Spinal cord (tissue), 10 donors: Measurements from ENCODE around the gene POC1A. TPM values are rescaled to one million over a fixed set of nuclear protein-coding genes. Genes with fewer than 3 reads are reported as not detected.

Experiments used
- DNase-seq, 6 donors: peaks; one replicate each; pipeline versions ENCODE4 v3.0.0 to v3.0.0-alpha.2; 2013 to 2015; ENCODE audit warnings: low spot score in 6 of 6, low read depth in 4 of 6
- H3K27ac ChIP-seq: one replicate; pipeline ENCODE4 v1.5.1; 2013; ENCODE audit warnings: low read depth, low read length, control low read depth
- H3K27me3 ChIP-seq: one replicate; pipeline ENCODE4 v1.6.1; 2013; ENCODE audit warnings: low read length; ENCODE audit not compliant: control insufficient read depth, insufficient read depth
- H3K36me3 ChIP-seq: one replicate; pipeline ENCODE4 v1.6.1; 2013; ENCODE audit warnings: low read length; ENCODE audit not compliant: control insufficient read depth, insufficient read depth
- H3K4me1 ChIP-seq: one replicate; pipeline ENCODE4 v1.6.1; 2013; ENCODE audit warnings: low read length; ENCODE audit not compliant: control insufficient read depth, insufficient read depth
- H3K4me3 ChIP-seq: one replicate; pipeline ENCODE4 v1.5.1; 2013; ENCODE audit warnings: low read depth, low read length, control low read depth
- H3K9me3 ChIP-seq: one replicate; pipeline ENCODE4 v1.6.1; 2013; ENCODE audit warnings: low read length; ENCODE audit not compliant: control insufficient read depth, insufficient read depth
- WGBS: methylation state at CpG from one replicate; pipeline ENCODE4 v1.1.5; 2013; ENCODE audit warnings: missing lambda C conversion rate; ENCODE audit not compliant: insufficient coverage; 5-methylcytosine and 5-hydroxymethylcytosine counted together
- polyA plus RNA-seq, 2 donors: library from polyadenylated mRNA; unstranded; fragments of 120-200 nt; gene quantifications; one replicate each; pipeline ENCODE4 v1.2.1, GENCODE V29; 2013; ENCODE audit not compliant: insufficient read length in 2 of 2
- total RNA-seq, 2 donors: library from RNA; depleted of rRNA in 1 of 2; stranded (reverse); fragments of 120-200 nt in 1 of 2; fragments of >200 nt in 1 of 2; gene quantifications; one replicate each; pipeline versions ENCODE4 v1.2.3 to v1.2.4, GENCODE V29; 2013 to 2014
- donor health status: healthy.

The POC1A gene
- total and polyA plus RNA-seq, 4 donors, result 3.9 to 8.5 (median 6.2) TPM

DNA sequence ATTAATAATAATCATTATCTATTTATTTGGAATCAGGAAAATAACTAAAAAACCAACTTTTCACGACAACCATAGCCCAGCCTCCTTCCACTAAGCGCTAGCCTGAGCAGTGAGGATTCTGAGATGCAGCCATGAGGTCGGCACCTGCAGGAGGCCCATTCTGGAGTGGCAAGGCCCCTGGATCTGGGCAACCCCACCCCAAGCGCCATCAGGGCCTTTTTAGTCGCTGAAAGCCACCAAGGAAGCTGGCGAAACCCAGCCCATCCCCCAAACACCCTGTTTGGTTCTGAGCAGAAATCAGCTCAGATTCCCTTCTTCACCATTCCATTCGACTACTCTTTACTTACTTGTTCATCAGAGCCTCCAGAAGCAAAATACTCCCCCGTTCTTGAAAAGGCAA, 29.5 kb downstream of the POC1A start:
- no peak overlapping the region for H3K4me3 ChIP-seq
- no peak for DNase-seq
- no peaks in the 10 kb centered on the region for H3K27me3 ChIP-seq
- 88% methylated on average over 8 of the region's 8 CpGs for WGBS
- no peaks in the 10 kb centered on the region for H3K9me3 ChIP-seq
- H3K27ac ChIP-seq, result no peak overlapping the region
- peaks cover 31% of the 10 kb centered on the region for H3K4me1 ChIP-seq
- H3K36me3 ChIP-seq, result peaks cover 22% of the 10 kb centered on the region

DNA sequence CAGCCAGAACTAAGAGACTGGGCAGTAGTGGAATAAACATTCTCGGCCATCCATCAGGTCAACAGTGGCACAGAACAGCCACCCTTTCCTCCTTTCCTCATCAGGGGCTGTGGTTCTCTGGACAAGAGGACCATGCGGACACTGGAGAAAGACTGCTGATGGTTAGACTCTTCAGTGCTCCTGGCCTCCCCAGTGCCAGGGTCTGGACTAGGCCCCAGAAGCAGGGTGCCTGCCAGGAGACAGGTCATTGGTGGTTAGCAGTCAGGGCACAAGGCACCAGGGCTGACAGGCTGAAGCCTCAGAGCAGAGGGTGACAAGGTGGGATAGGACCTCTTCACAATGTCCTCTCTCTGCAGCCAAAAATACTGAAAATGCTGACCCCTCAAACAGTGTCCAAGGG, 30.1 kb downstream of the POC1A start:
- Histone ChIP-seq H3K27me3 (no peaks in the 10 kb centered on the region), H3K9me3 (no peaks in the 10 kb centered on the region), H3K36me3 (peaks cover 21% of the 10 kb centered on the region), H3K4me3 (no peak overlapping the region), H3K4me1 (peaks cover 31% of the 10 kb centered on the region), H3K27ac (no peak overlapping the region)
- WGBS, result 100% methylated on average over 2 of the region's 2 CpGs
- DNase-seq, result no peak

DNA sequence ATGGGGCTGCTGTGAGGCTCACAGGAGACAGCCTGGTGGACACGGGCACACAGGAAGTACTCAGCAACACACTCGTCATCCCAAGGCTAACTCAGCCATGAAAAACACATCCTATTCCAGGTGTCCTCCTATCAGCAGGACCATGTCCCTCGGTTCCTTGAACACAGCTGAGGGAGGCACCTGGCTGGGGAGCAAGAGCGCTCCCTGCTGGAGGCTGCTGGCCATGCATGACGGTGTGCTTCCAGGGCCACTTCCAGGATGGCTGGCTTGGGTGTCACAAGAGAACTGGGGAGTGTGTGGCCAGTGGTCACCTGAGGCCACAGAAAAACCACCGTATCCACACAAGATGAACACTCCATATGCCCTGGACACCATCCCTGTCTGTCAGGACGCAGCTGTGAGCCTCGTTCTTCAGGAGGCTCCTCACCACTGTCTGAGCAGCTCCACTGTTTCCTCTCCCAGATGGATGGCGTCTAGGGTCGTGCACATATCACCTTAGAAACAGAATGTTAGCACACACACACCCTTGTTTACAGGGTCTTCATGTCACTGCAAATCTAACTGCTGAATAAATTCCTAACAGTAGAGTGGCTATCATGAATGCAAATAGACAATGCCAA, 31.0 kb downstream of the POC1A start:
- H3K27ac ChIP-seq, result no peak overlapping the region
- WGBS, result 32% methylated on average over 8 of the region's 10 CpGs
- peak in 4 of 6 donors; percentile 32 to 72 (median 54) for DNase-seq

DNA sequence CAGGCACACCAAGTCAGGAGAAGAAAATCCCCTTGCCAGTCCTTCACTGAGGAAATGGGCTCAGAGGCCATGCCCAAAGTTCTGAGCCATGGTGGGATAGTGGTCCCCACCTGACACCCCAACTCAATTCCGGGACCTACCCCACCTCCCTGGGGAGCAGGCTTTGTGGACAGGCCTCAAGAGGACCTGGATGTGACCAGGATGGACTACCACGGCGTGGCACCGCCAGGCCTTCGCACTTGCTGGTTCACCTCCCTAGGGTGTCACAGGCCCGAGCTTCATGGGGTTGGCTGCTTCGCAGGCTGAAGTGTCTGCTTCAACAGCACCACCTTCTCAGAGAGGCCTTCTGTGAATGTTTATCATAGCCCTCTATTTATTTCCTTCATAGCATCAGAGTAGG, 31.7 kb downstream of the POC1A start:
- Histone ChIP-seq H3K4me3 (no peak overlapping the region), H3K27ac (no peak overlapping the region), H3K4me1 (peaks cover 34% of the 10 kb centered on the region), H3K27me3 (no peaks in the 10 kb centered on the region), H3K9me3 (no peaks in the 10 kb centered on the region), H3K36me3 (peaks cover 21% of the 10 kb centered on the region)
- DNase-seq, result no peak
- 100% methylated on average over 3 of the region's 7 CpGs for WGBS

More for the DNA sequence above, 31.0 kb downstream of the POC1A start:
- Histone ChIP-seq H3K27me3 (no peaks in the 10 kb centered on the region), H3K4me3 (no peak overlapping the region), H3K4me1 (peaks cover 31% of the 10 kb centered on the region), H3K9me3 (no peaks in the 10 kb centered on the region), H3K36me3 (peaks cover 21% of the 10 kb centered on the region)

DNA sequence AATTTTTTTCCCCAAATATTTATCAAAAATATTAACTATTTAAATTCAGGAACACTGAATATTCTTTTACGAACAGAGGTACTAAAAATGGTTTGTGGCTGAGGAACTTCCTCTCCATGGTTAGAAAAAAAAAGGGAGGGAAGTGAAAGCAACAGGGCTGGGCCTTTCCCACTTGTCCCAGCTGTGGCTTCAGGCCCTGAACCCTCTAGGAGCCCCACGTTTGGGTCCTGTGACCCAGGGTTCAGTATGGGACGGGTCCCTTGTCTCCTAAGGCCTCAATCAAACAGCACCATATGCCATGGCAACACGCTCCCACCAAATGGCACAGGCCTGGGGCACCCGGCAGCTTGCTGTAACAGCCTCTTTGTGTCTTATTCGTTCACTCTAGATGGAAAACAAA, 32.4 kb downstream of the POC1A start:
- Histone ChIP-seq H3K4me1 (peaks cover 34% of the 10 kb centered on the region), H3K9me3 (no peaks in the 10 kb centered on the region), H3K4me3 (no peak overlapping the region), H3K27ac (no peak overlapping the region), H3K36me3 (peaks cover 21% of the 10 kb centered on the region), H3K27me3 (no peaks in the 10 kb centered on the region)
- 87% methylated on average over 4 of the region's 6 CpGs for WGBS
- DNase-seq, result no peak

DNA sequence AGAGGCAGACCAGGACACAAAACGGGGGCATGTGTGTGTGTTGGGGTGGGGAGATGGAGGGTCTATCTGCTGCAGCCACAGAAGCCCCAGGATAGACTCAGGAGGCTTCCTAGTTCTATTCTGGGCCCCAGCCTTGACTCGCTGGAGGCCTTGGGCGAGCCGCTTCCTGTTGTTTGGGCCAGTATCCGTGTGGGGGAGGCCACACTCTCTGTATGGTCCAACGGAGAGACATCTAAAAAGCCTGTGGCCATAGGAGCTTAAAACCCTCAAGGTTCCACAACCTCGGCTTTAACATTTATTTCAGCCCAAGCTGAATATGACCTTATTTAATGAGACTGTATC, 32.8 kb downstream of the POC1A start:
- Histone ChIP-seq H3K27ac (no peak overlapping the region), H3K36me3 (peaks cover 21% of the 10 kb centered on the region), H3K4me1 (peaks cover 34% of the 10 kb centered on the region), H3K27me3 (no peaks in the 10 kb centered on the region), H3K9me3 (no peaks in the 10 kb centered on the region), H3K4me3 (no peak overlapping the region)
- no peak for DNase-seq
- WGBS, result 72% methylated on average over 6 of the region's 7 CpGs

DNA sequence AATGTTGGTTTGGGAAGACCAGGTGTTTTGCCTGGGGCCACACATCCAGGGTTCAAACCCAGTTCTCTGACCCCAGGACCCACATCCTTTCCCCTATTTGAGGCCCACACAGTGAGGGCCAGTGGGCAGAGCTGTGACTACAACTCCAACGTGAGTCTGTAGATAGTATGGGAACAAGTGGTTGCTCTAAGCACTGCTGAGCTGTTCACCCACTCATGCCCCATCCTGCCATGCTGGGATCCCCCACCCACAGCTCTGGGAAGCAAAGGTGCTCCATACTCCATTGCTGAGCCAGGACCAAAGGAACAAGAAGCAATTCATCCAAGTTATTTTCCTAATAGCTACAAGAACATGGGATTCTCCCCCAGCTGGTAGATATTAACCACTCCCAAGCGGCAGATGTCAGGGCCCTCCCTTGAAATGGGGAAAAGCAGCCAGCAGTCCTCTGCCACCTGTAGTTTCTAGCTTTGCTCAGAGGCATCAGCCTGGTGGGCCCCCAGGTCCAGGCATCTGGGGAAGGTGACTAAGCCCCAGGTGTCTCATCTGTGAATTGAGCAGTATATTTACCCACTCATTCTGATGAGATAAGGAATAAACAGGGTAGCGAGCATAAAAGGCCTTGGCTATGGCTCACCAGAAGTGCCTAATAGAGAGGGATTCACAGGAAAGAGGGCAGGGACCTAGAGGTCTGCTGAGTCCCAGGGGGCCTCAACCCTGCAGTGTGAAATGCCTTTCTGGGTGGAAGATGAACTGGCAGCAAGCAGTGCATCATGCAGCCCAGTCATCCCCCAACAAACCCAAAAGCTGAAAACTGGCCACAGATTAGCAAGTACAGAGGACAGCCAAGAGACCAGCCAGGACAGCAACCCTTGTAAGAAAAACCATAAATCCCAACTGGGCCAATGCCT, 33.4 kb downstream of the POC1A start:
- DNase-seq, result no peak
- H3K4me3 ChIP-seq, result no peak overlapping the region
- 100% methylated on average over 2 of the region's 3 CpGs for WGBS
- H3K27me3 ChIP-seq, result no peaks in the 10 kb centered on the region
- H3K4me1 ChIP-seq, result peaks cover 34% of the 10 kb centered on the region
- H3K36me3 ChIP-seq, result peaks cover 21% of the 10 kb centered on the region
- H3K27ac ChIP-seq, result no peak overlapping the region
- no peaks in the 10 kb centered on the region for H3K9me3 ChIP-seq

DNA sequence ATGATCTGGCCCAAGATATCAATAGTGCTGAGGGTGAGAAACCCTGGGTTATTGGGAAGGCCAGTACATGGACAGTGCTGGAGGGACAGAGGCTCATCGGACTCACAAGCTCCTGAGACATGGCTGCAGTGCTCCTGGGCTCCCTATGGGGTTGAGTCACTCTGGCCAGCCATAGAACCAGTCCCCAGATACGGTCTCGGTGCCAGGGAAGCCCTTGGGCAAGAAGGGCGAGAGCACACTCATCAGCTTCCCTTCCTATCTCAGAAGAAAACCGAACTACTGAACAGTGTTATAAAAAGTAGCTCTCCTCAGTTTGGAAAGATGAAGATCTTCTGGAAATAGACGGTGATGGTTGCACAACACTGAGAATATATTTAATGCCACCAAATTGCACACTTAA, 34.4 kb downstream of the POC1A start:
- Histone ChIP-seq H3K27ac (no peak overlapping the region), H3K36me3 (peaks cover 21% of the 10 kb centered on the region), H3K4me3 (no peak overlapping the region), H3K27me3 (no peaks in the 10 kb centered on the region), H3K9me3 (no peaks in the 10 kb centered on the region), H3K4me1 (peaks cover 34% of the 10 kb centered on the region)
- WGBS, result 92% methylated on average over 1 of the region's 6 CpGs
- no peak for DNase-seq

DNA sequence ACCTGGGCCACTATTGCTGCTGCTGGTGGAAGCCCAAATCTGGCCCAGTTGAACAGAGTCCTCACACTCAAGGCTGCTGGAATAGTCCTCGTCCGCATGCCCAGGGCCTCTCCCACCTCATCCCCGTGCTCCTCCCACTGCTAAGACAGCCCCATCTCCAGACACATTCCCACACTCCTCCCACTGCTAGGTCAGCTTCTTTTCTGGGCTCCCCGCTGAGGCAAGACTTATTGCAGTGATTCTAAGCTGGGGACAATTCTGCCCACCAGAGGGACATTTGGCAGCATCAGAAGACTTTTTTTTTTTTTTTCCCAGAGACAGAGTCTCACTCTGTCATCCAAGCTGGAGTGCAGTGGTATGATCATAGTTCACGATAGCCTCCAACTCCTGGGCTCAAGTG, 35.1 kb downstream of the POC1A start:
- WGBS, result 83% methylated on average over 5 of the region's 5 CpGs
- Histone ChIP-seq H3K27ac (no peak overlapping the region), H3K4me3 (no peak overlapping the region), H3K4me1 (peaks cover 34% of the 10 kb centered on the region), H3K27me3 (no peaks in the 10 kb centered on the region), H3K36me3 (peaks cover 15% of the 10 kb centered on the region), H3K9me3 (no peaks in the 10 kb centered on the region)
- no peak for DNase-seq
